Liver (tissue), 9 donors: ENCODE data around the gene ZNF460. TPM values are rescaled to one million over a fixed set of nuclear protein-coding genes. Genes with fewer than 3 reads are reported as not detected.
A peak's percentile ranks its signal among the peaks of the same experiment; 100 is the strongest.

Experiments
- DNase-seq: peaks from one replicate; pipeline ENCODE4 v3.0.0-alpha.2; 2017; ENCODE audit warnings: low spot score
- H3K27ac ChIP-seq, 2 donors: one replicate each; pipeline ENCODE4 v1.7.0; 2013; ENCODE audit warnings: inconsistent platforms in 2 of 2, low read length in 2 of 2, control low read depth in 1 of 2, low read depth in 1 of 2, mild to moderate bottlenecking in 1 of 2
- H3K27me3 ChIP-seq, 4 donors: one replicate each; pipeline versions ENCODE4 v1.6.1 to v1.7.0; 2013; ENCODE audit warnings: low read length in 3 of 4, inconsistent platforms in 1 of 4, mild to moderate bottlenecking in 1 of 4, moderate library complexity in 1 of 4; ENCODE audit not compliant: control insufficient read depth in 4 of 4, insufficient read depth in 4 of 4
- H3K36me3 ChIP-seq, 4 donors: one replicate each; pipeline versions ENCODE4 v1.6.1 to v1.7.0; 2013; ENCODE audit warnings: low read length in 3 of 4, mild to moderate bottlenecking in 3 of 4, low read depth in 1 of 4, moderate library complexity in 1 of 4; ENCODE audit not compliant: control insufficient read depth in 4 of 4, insufficient read depth in 3 of 4
- H3K4me1 ChIP-seq, 4 donors: one replicate each; pipeline versions ENCODE4 v1.6.1 to v1.7.0; 2013; ENCODE audit warnings: low read length in 3 of 4, mild to moderate bottlenecking in 3 of 4, moderate library complexity in 1 of 4; ENCODE audit not compliant: control insufficient read depth in 4 of 4, insufficient read depth in 4 of 4
- H3K4me3 ChIP-seq, 3 donors: one replicate each; pipeline versions ENCODE4 v1.6.1 to v1.7.0; 2013; ENCODE audit warnings: low read length in 3 of 3, control low read depth in 1 of 3, low read depth in 1 of 3, mild to moderate bottlenecking in 1 of 3
- H3K9ac ChIP-seq, 2 donors: one replicate each; pipeline ENCODE4 v1.7.0; 2013; ENCODE audit warnings: low read length in 2 of 2, mild to moderate bottlenecking in 2 of 2, moderate library complexity in 2 of 2, control low read depth in 1 of 2, low read depth in 1 of 2
- H3K9me3 ChIP-seq, 4 donors: one replicate each; pipeline versions ENCODE4 v1.6.1 to v1.7.0; 2013; ENCODE audit warnings: low read length in 3 of 4; ENCODE audit not compliant: control insufficient read depth in 4 of 4
- GABPA ChIP-seq, 2 donors: IDR thresholded peaks in 1 of 2; conservative IDR thresholded peaks in 1 of 2; 2 replicates each; pipeline ENCODE4 v1.6.1; 2016; ENCODE audit warnings: antibody characterized with exemption in 2 of 2, mild to moderate bottlenecking in 1 of 2, moderate library complexity in 1 of 2
- JUND ChIP-seq, 2 donors: IDR thresholded peaks; 2 replicates each; pipeline ENCODE4 v1.6.1; 2016; ENCODE audit warnings: antibody characterized with exemption in 2 of 2
- MAX ChIP-seq: IDR thresholded peaks from 2 replicates; pipeline ENCODE4 v1.6.1; 2016; ENCODE audit warnings: antibody characterized with exemption
- REST ChIP-seq: IDR thresholded peaks from 2 replicates; pipeline ENCODE4 v1.6.1; 2016; ENCODE audit warnings: antibody characterized with exemption, mild to moderate bottlenecking
- RXRA ChIP-seq, 2 donors: IDR thresholded peaks; 2 replicates each; pipeline ENCODE4 v1.6.1; 2017 to 2018; ENCODE audit warnings: antibody characterized with exemption in 2 of 2, mild to moderate bottlenecking in 1 of 2
- SP1 ChIP-seq: IDR thresholded peaks from 2 replicates; pipeline ENCODE4 v1.6.1; 2018; ENCODE audit warnings: antibody characterized with exemption, mild to moderate bottlenecking
- YY1 ChIP-seq: IDR thresholded peaks from 2 replicates; pipeline ENCODE4 v1.6.1; 2016; ENCODE audit warnings: antibody characterized with exemption, mild to moderate bottlenecking
- WGBS: extraction: QIAGEN DNeasy Blood & Tissue Kit; methylation state at CpG from one replicate; pipeline ENCODE4 v1.1.7; 2013; 5-methylcytosine and 5-hydroxymethylcytosine counted together
- polyA plus RNA-seq, 2 donors: library from polyadenylated mRNA; stranded (reverse) in 1 of 2; unstranded in 1 of 2; fragments of 200-250 nt in 1 of 2; fragments of >200 nt in 1 of 2; fragmentation: Nextera tagmentation in 1 of 2; extraction: Ambion mirVana in 1 of 2; gene quantifications; one replicate each; pipeline versions ENCODE4 v1.2.1 to v1.2.3, GENCODE V29; 2013 to 2015
- total RNA-seq, 2 donors: library from RNA; depleted of rRNA; stranded (reverse); fragments of >200 nt; gene quantifications; one replicate each; pipeline ENCODE4 v1.2.3, GENCODE V29; 2014
- TF ChIP-seq, protein P1 (sequence below): fragments of 150-350 bp; IDR thresholded peaks from 2 replicates; pipeline ENCODE4 v1.5.1; 2017; ENCODE audit warnings: improper control_type of control experiment, low read depth, low read length; ENCODE audit not compliant: missing input control
- donor health status: healthy.
- donor health status: healthy.
- donor health status: healthy.
- donor health status: healthy.
- donor health status: healthy.

ZNF460 gene
- total and polyA plus RNA-seq, 4 donors: 0.24 to 54.4 (median 19.4) TPM

DNA sequence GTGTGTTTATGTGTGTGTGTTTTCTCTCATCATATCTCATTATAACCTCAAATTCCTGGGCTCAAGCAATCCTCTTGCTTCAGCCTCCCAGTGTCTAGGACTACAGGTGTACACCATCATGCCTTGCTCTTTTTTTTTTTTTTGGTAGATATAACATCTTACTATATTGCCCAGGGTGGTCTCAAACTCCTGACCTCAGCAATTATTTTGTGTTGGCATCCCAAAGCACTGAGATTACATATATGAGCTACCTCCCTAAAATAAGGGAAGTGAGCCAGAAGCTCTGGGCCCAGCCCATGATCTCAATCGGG is 39.5 kb downstream of the ZNF460 start (continued):
- TF ChIP-seq REST: no peak
- TF ChIP-seq, protein P1, sequence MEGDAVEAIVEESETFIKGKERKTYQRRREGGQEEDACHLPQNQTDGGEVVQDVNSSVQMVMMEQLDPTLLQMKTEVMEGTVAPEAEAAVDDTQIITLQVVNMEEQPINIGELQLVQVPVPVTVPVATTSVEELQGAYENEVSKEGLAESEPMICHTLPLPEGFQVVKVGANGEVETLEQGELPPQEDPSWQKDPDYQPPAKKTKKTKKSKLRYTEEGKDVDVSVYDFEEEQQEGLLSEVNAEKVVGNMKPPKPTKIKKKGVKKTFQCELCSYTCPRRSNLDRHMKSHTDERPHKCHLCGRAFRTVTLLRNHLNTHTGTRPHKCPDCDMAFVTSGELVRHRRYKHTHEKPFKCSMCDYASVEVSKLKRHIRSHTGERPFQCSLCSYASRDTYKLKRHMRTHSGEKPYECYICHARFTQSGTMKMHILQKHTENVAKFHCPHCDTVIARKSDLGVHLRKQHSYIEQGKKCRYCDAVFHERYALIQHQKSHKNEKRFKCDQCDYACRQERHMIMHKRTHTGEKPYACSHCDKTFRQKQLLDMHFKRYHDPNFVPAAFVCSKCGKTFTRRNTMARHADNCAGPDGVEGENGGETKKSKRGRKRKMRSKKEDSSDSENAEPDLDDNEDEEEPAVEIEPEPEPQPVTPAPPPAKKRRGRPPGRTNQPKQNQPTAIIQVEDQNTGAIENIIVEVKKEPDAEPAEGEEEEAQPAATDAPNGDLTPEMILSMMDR: no peak

GRCh38 chr19:57320180-57321084 is 40.1 kb downstream of the ZNF460 start, which contains the start of gene ZNF543:
TSS of gene ZNF543 (plus strand) at chr19:57320472. CDS start at chr19:57320854, 382 bp downstream.
- H3K36me3 ChIP-seq: peaks cover 6 to 21% (median 20%) of the 10 kb centered on the region in 4 donors
- peak within 1 kb of the TSS; percentile 64 to 90 (median 66) for H3K4me3 ChIP-seq
- WGBS: 2% methylated on average over 71 of the region's 71 CpGs
- peak; percentile 97 for DNase-seq
- H3K27ac ChIP-seq: peak within 1 kb of the TSS; percentile 50 to 72
- H3K9me3 ChIP-seq: peaks cover 3 to 25% (median 19%) of the 10 kb centered on the region in 4 donors
- TF ChIP-seq JUND (IDR thresholded peaks at IDR 0.05): peak in 1 of 2 donors; percentile 30
- peak; percentile 14 for TF ChIP-seq MAX
- TF ChIP-seq SP1: peak; percentile 46
- TF ChIP-seq YY1: peak; percentile 48
- TF ChIP-seq GABPA (IDR thresholded peaks at IDR 0.05 in 1 of 2, conservative IDR thresholded peaks at IDR 0.05 in 1 of 2): peak; percentile 82 to 97
- TF ChIP-seq REST: no peak
- no peak for TF ChIP-seq RXRA (IDR thresholded peaks at IDR 0.05)
- peaks cover 2 to 18% (median 13%) of the 10 kb centered on the region in 4 donors for H3K4me1 ChIP-seq
- no peaks in the 10 kb centered on the region for H3K27me3 ChIP-seq
- H3K9ac ChIP-seq: peak within 1 kb of the TSS; percentile 19 to 81
